Muscle of leg (tissue), 11 donors: Measurements from ENCODE around the gene CLTA. TPM values are rescaled to one million over a fixed set of nuclear protein-coding genes. Genes with fewer than 3 reads are reported as not detected.
A peak's percentile ranks its signal among the peaks of the same experiment; 100 is the strongest.

Experiments
- DNase-seq: peaks from one replicate; pipeline ENCODE4 v3.0.0; 2013
- H3K27ac ChIP-seq: one replicate; pipeline ENCODE4 v1.5.1; 2013; ENCODE audit warnings: mild to moderate bottlenecking, low read length, control low read depth
- H3K27me3 ChIP-seq: one replicate; pipeline ENCODE4 v1.6.1; 2013; ENCODE audit warnings: low read length; ENCODE audit not compliant: control insufficient read depth, insufficient read depth
- H3K36me3 ChIP-seq: one replicate; pipeline ENCODE4 v1.6.1; 2013; ENCODE audit warnings: low read length; ENCODE audit not compliant: control insufficient read depth, insufficient read depth
- H3K4me1 ChIP-seq: one replicate; pipeline ENCODE4 v1.6.1; 2013; ENCODE audit warnings: low read length; ENCODE audit not compliant: control insufficient read depth, insufficient read depth
- H3K4me3 ChIP-seq: one replicate; pipeline ENCODE4 v1.5.1; 2013; ENCODE audit warnings: low read length, control low read depth
- H3K9me3 ChIP-seq: replicated peaks from 2 replicates; pipeline ENCODE4 v1.6.1; 2013; ENCODE audit warnings: low read depth, low read length; ENCODE audit not compliant: control insufficient read depth
- WGBS: methylation state at CpG from one replicate; pipeline ENCODE4 v1.1.5; 2013; ENCODE audit warnings: missing lambda C conversion rate; ENCODE audit not compliant: insufficient coverage; 5-methylcytosine and 5-hydroxymethylcytosine counted together
- polyA plus RNA-seq, 8 donors: library from polyadenylated mRNA; unstranded; fragments of 120-200 nt; gene quantifications; one replicate each; pipeline versions ENCODE4 v1.2.1 to v1.2.3, GENCODE V29; 2013; ENCODE audit warnings: inconsistent platforms in 1 of 8, low replicate concordance in 1 of 8; ENCODE audit not compliant: insufficient read length in 8 of 8, insufficient read depth in 1 of 8
- total RNA-seq: library from RNA; stranded (reverse); fragments of 120-200 nt; gene quantifications from one replicate; pipeline ENCODE4 v1.2.4, GENCODE V29; 2013

The CLTA gene
- total and polyA plus RNA-seq, 9 donors = 112 to 156 (median 130) TPM

GRCh38 chr9:36250079-36250478, 59.4 kb downstream of the CLTA start:
- Histone ChIP-seq H3K9me3 (no peaks in the 10 kb centered on the region), H3K4me1 (no peaks in the 10 kb centered on the region), H3K27ac (no peak overlapping the region), H3K4me3 (no peak overlapping the region), H3K27me3 (no peaks in the 10 kb centered on the region), H3K36me3 (peaks cover 15% of the 10 kb centered on the region)
- no peak for DNase-seq
- WGBS = 88% methylated on average over 1 of the region's 1 CpG

GRCh38 chr9:36251428-36251827, 60.7 kb downstream of the CLTA start:
- Histone ChIP-seq H3K9me3 (no peaks in the 10 kb centered on the region), H3K27me3 (no peaks in the 10 kb centered on the region), H3K27ac (no peak overlapping the region), H3K4me3 (no peak overlapping the region), H3K36me3 (peaks cover 4% of the 10 kb centered on the region), H3K4me1 (no peaks in the 10 kb centered on the region)
- WGBS = no CpG with 5 or more reads among the region's 1 CpG
- DNase-seq = no peak

GRCh38 chr9:36258208-36258995, 67.7 kb downstream of the CLTA start, which contains the start of gene GNE:
Gene GNE, minus strand, starts transcription at chr9:36258448. Its CDS starts 9,093 bp downstream, at chr9:36249355.
- Histone ChIP-seq H3K27me3 (no peaks in the 10 kb centered on the region), H3K9me3 (no peaks in the 10 kb centered on the region), H3K4me3 (peak within 1 kb of the TSS; percentile 86), H3K36me3 (no peaks in the 10 kb centered on the region), H3K4me1 (peaks cover 6% of the 10 kb centered on the region), H3K27ac (peak within 1 kb of the TSS; percentile 98)
- DNase-seq = peak; percentile 99
- WGBS = under 1% methylated on average over 60 of the region's 73 CpGs

- no CpG with 5 or more reads among the region's 7 CpGs for WGBS
- H3K27me3 ChIP-seq = no peaks in the 10 kb centered on the region
- no peaks in the 10 kb centered on the region for H3K36me3 ChIP-seq
- H3K9me3 ChIP-seq = no peaks in the 10 kb centered on the region
- H3K4me1 ChIP-seq = peaks cover 6% of the 10 kb centered on the region
- peak overlapping the region; percentile 86 for H3K4me3 ChIP-seq
- DNase-seq = no peak
- H3K27ac ChIP-seq = peak overlapping the region; percentile 98
Observed at GRCh38 chr9:36258996-36259533, 68.3 kb downstream of the CLTA start.

Other genes with a start within 250 kb of the CLTA start
- not detected for gene OR2S2, start 232.8 kb upstream of the CLTA start, total RNA-seq
- under 1 TPM in 1 of 8 donors, not detected in 7; 0.11 TPM for gene OR2S2, start 232.8 kb upstream of the CLTA start, polyA plus RNA-seq
- gene RECK, start 154.0 kb upstream of the CLTA start, total RNA-seq = 15.3 TPM
- gene RECK, start 154.0 kb upstream of the CLTA start, polyA plus RNA-seq = 10 to 100 TPM; 18.9 to 45.7 (median 26.7) TPM
- gene GLIPR2, start 54.2 kb upstream of the CLTA start, total RNA-seq = 61.4 TPM
- 100 to 1,000 TPM; 117 to 159 (median 129) TPM for gene GLIPR2, start 54.2 kb upstream of the CLTA start, polyA plus RNA-seq
- gene CCIN, start 21.5 kb upstream of the CLTA start, total RNA-seq = 0.62 TPM
- gene CCIN, start 21.5 kb upstream of the CLTA start, polyA plus RNA-seq = 1 to 10 TPM in 4 of 8 donors, under 1 TPM in 4; 0.45 to 1.5 (median 0.94) TPM
- gene GNE, start 67.5 kb downstream of the CLTA start, total RNA-seq = 13.9 TPM
- 10 to 100 TPM; 10.4 to 17.8 (median 14.5) TPM for gene GNE, start 67.5 kb downstream of the CLTA start, polyA plus RNA-seq
- 12.1 TPM for gene RNF38, start 209.3 kb downstream of the CLTA start, total RNA-seq
- 10 to 100 TPM; 17.7 to 25.5 (median 23.0) TPM for gene RNF38, start 209.3 kb downstream of the CLTA start, polyA plus RNA-seq